Mesenteric fat pad (tissue), 1 donor: ENCODE results near the gene BORA. TPM values are rescaled to one million over a fixed set of nuclear protein-coding genes. Genes with fewer than 3 reads are reported as not detected.
"Not testable (repeated sequence)": the region's sequence is repeated elsewhere in the genome, so short reads cannot be mapped to it uniquely, and the experiment has no call there.

ENCODE experiments used
- DNase-seq: peaks from one replicate; pipeline ENCODE4 v3.0.0-alpha.2; 2020; ENCODE audit warnings: low spot score
- total RNA-seq: library from RNA; stranded (reverse); fragmentation: NEBNext Ultra II Directional; extraction: Animal tissue kit (Norgen Biotek cat#: 25700); gene quantifications from one replicate; pipeline ENCODE4 v1.2.1, GENCODE V29; 2021
- donor health status: DM: yes; HTN: yes; CAD: no.

BORA gene
- total RNA-seq, 1 donor from 2014 or later, result 1.9 TPM

DNA sequence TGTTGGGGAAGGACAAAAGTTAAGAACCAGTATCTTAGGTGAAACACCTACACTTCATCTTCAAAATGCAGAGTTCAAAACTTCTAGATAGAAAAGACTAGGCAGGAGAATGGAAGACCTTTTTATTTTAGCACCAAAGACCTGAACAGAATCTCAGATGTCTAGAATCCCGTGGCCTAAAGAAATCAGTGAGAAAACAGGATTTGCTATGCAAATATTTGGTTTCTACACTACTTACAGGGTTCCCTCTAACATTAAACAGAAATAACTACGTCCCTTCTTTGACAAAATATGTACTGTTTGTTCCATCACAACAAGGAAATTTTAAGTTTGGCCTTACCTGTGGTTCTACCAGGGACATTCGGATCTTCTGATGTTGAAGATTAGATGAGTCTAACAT, 32.5 kb downstream of the BORA start:
- DNase-seq, result no peak

GRCh38 chr13:72763411-72763810, 35.7 kb downstream of the BORA start:
- DNase-seq, result no peak

GRCh38 chr13:72774019-72774418, 46.3 kb downstream of the BORA start:
- DNase-seq, result no peak

GRCh38 chr13:72781451-72782439, 54.0 kb downstream of the BORA start, which contains the start of the genes DIS3 and PIBF1:
DIS3 (minus strand) TSS chr13:72781900; CDS start chr13:72781832, 68 bp downstream.
PIBF1 (plus strand) TSS chr13:72782133; CDS start chr13:72783470, 1,337 bp downstream.
- DNase-seq, result peak; percentile 99

- DNase-seq, result no peak
These were observed 55.0 kb downstream of the BORA start for GRCh38 chr13:72782717-72783116.

DNA sequence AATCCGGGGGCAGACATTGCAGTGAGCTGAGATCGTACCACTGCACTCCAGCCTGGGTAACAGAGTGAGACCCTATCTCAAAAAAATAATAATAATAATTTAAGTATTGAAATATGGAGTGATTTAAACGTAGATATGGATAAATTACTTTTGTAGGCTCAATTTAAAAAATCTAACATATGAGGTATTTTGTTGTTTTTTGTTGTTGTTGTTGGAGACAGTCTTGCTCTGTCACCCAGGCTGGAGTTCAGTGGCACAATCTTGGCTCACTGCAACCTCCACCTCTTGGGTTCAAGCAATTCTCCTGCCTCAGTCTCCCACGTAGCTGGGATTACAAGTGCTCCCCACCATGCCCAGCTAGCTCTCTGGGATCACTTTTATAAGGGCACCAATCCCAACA, 57.0 kb downstream of the BORA start:
- DNase-seq, result not testable (repeated sequence)

GRCh38 chr13:72788831-72789230, 61.1 kb downstream of the BORA start:
- DNase-seq, result no peak

- no peak for DNase-seq
These were observed 64.9 kb downstream of the BORA start for GRCh38 chr13:72792640-72793039.

- DNase-seq, result no peak
These were observed 71.1 kb downstream of the BORA start for GRCh38 chr13:72798817-72799216.

GRCh38 chr13:72804301-72804700, 76.6 kb downstream of the BORA start:
- DNase-seq, result no peak

Other genes starting within 250 kb of the BORA start
- 5.5 TPM for gene MZT1, start 294 bp upstream of the BORA start, total RNA-seq
- 26.3 TPM for gene DIS3, start 54.0 kb downstream of the BORA start, total RNA-seq
- gene PIBF1, start 54.2 kb downstream of the BORA start, total RNA-seq, result 17.1 TPM